Adrenal gland (tissue), 12 donors: ENCODE measurements around the gene GLP1R. TPM values are rescaled to one million over a fixed set of nuclear protein-coding genes. Genes with fewer than 3 reads are reported as not detected.

ENCODE experiments used
- DNase-seq, 7 donors: peaks; one replicate each; pipeline ENCODE4 v3.0.0-alpha.2; 2019 to 2020
- H3K27ac ChIP-seq, 5 donors: fragments of 200-600 bp; sonication (generic) in 4 of 5; 1 replicate in 3 of 5; 2 replicates in 2 of 5; pipeline versions ENCODE4 v1.5.1 to v1.8.0; 2016 to 2020; ENCODE audit warnings: mild to moderate bottlenecking in 1 of 5
- H3K27me3 ChIP-seq: fragments of 200-600 bp; 2 replicates; pipeline ENCODE4 v1.8.0; 2021
- H3K36me3 ChIP-seq, 2 donors: fragments of 200-600 bp; replicated peaks in 1 of 2; 1 replicate in 1 of 2; 2 replicates in 1 of 2; pipeline versions ENCODE4 v1.5.1 to v1.8.0; 2018 to 2022
- H3K4me1 ChIP-seq, 2 donors: fragments of 200-600 bp; replicated peaks in 1 of 2; 1 replicate in 1 of 2; 2 replicates in 1 of 2; pipeline versions ENCODE4 v1.5.1 to v1.8.0; 2018 to 2021
- H3K4me3 ChIP-seq, 4 donors: fragments of 200-600 bp; sonication (generic) in 3 of 4; one replicate each; pipeline ENCODE4 v1.5.1; 2016 to 2018
- H3K9me3 ChIP-seq, 3 donors: fragments of 200-600 bp; sonication (generic) in 1 of 3; replicated peaks in 1 of 3; 1 replicate in 2 of 3; 2 replicates in 1 of 3; pipeline versions ENCODE4 v1.5.1 to v1.8.0; 2016 to 2021
- POLR2A ChIP-seq, 2 donors: fragments of 450-650 bp; IDR thresholded peaks; one replicate each; pipeline ENCODE4 v1.6.1; 2017; ENCODE audit warnings: antibody characterized with exemption in 2 of 2, mild to moderate bottlenecking in 2 of 2, moderate library complexity in 1 of 2
- WGBS, 4 donors: extraction: QIAGEN DNeasy Blood & Tissue Kit in 2 of 4; methylation state at CpG; one replicate each; pipeline versions ENCODE4 v1.1.5 to v1.1.7; 2013 to 2017; 5-methylcytosine and 5-hydroxymethylcytosine counted together
- intact Hi-C, 2 donors: fragments of 100-400 bp; cut with DNase I; formaldehyde crosslinking; loops; one replicate each; pipeline versions ENCODE4 v1.14.1 to v1.15.0; 2022 to 2023
- polyA plus RNA-seq, 3 donors: library from polyadenylated mRNA; stranded (reverse); fragments of 200-250 nt in 2 of 3; fragments of 350-450 nt in 1 of 3; fragmentation: Illumina TruSeq in 1 of 3; extraction: RNeasy Lipid Tissue Mini Kit (QIAGEN cat#74804) in 1 of 3; gene quantifications; one replicate each; pipeline ENCODE4 v1.2.3, GENCODE V29; 2013 to 2014
- total RNA-seq, 9 donors: library from RNA; depleted of rRNA in 4 of 9; stranded (reverse); fragments of >200 nt in 4 of 9; fragments of 120-200 nt in 1 of 9; fragmentation: NEBNext Ultra II Directional in 1 of 9; extraction: Animal tissue kit (Norgen Biotek cat#: 25700) in 1 of 9; gene quantifications; one replicate each; pipeline versions ENCODE4 v1.1.0 to v1.2.4, GENCODE V29; 2013 to 2023
- TF ChIP-seq, protein P1 (sequence below), 6 experiments: fragments of 450-650 bp in 4 of 6; fragments of 200-600 bp in 2 of 6; sonication (generic) in 1 of 6; IDR thresholded peaks; 1 replicate in 5 of 6; 2 replicates in 1 of 6; pipeline versions ENCODE4 v1.5.1 to v1.8.0; 2016 to 2021; ENCODE audit warnings: antibody characterized with exemption in 6 of 6, mild to moderate bottlenecking in 2 of 6, moderate library complexity in 1 of 6
- donor health status: healthy with polysubstance abuse.
- donor health status: Bipolar disorder and iron deficiency.
- donor health status: DM: yes; HTN: yes; CAD: no.
- donor health status: DM: no; HTN: no; CAD: no.
- donor health status: DM: no; HTN: no; CAD: no.
- donor health status: DM: yes; HTN: yes; CAD: no.

Gene GLP1R
- total and polyA plus RNA-seq, 12 donors = 0.06 to 0.42 (median 0.11) TPM; not detected in 7

DNA sequence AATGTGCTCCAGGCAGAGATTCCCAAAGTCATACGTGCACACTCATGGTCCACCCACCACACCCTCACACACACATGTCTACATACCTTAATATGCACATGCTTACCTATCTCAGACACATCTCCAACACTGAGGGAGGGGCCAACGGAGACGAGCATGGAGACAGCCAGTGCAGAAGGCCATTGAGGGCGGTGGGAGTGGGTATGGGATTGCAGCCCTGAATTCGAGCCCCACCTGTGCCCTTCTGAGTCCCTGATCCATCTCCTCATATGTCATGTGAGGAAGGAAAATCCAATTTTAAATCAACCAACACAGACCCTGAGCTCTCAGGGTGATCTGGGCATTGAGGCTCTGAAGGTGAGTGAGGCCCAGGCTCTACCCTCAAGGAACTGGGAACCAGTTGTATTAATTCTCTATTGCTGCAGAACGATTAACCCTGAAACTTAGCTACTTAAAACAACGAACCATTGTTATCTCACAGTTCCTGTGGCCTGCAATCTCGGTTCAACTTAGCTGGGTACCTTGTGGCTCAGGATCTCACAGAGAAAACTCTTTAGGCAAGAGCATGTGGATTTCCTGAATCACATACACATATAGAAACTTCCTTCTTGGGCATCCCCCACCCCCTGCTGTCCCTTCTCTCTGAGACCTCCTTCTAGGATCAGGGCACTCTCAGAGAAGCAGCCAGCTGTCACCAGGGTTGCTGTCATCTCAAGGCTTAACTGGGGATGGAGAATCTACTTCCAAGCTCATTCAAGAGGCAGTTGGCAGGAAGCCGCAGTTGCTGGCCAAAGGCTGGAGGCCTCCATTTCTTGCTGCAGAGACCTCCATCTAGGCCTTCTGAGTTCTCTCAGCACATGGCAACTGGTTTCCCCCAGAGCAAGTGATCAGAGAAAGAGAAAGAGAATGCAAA lies 28.3 kb downstream of the GLP1R start:
- Histone ChIP-seq H3K9me3 (no peaks in the 10 kb centered on the region), H3K27me3 (no peaks in the 10 kb centered on the region), H3K27ac (no peak overlapping the region), H3K4me1 (no peaks in the 10 kb centered on the region), H3K4me3 (no peak overlapping the region), H3K36me3 (no peaks in the 10 kb centered on the region)
- TF ChIP-seq, protein P1, sequence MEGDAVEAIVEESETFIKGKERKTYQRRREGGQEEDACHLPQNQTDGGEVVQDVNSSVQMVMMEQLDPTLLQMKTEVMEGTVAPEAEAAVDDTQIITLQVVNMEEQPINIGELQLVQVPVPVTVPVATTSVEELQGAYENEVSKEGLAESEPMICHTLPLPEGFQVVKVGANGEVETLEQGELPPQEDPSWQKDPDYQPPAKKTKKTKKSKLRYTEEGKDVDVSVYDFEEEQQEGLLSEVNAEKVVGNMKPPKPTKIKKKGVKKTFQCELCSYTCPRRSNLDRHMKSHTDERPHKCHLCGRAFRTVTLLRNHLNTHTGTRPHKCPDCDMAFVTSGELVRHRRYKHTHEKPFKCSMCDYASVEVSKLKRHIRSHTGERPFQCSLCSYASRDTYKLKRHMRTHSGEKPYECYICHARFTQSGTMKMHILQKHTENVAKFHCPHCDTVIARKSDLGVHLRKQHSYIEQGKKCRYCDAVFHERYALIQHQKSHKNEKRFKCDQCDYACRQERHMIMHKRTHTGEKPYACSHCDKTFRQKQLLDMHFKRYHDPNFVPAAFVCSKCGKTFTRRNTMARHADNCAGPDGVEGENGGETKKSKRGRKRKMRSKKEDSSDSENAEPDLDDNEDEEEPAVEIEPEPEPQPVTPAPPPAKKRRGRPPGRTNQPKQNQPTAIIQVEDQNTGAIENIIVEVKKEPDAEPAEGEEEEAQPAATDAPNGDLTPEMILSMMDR (IDR thresholded peaks at IDR 0.05) = no peak
- no peak for TF ChIP-seq POLR2A (IDR thresholded peaks at IDR 0.05)
- intact Hi-C loops = no loop called here
- 65 to 84% (median 77%) methylated on average over 8 to 9 of the region's 9 CpGs for WGBS, 4 donors
- no peak for DNase-seq

GRCh38 chr6:39077882-39078594 lies 29.5 kb downstream of the GLP1R start:
- no peak for DNase-seq
- 79 to 90% (median 84%) methylated on average over 11 of the region's 11 CpGs for WGBS, 4 donors
- TF ChIP-seq POLR2A (IDR thresholded peaks at IDR 0.05) = no peak
- TF ChIP-seq, protein P1 (IDR thresholded peaks at IDR 0.05) = no peak
- intact Hi-C loops = no loop called here
- Histone ChIP-seq H3K36me3 (no peaks in the 10 kb centered on the region), H3K27me3 (no peaks in the 10 kb centered on the region), H3K9me3 (no peaks in the 10 kb centered on the region), H3K4me3 (no peak overlapping the region), H3K27ac (no peak overlapping the region), H3K4me1 (no peaks in the 10 kb centered on the region)

GRCh38 chr6:39078695-39079094 lies 30.1 kb downstream of the GLP1R start:
- Histone ChIP-seq H3K27me3 (no peaks in the 10 kb centered on the region), H3K27ac (no peak overlapping the region), H3K4me3 (no peak overlapping the region), H3K36me3 (no peaks in the 10 kb centered on the region), H3K4me1 (no peaks in the 10 kb centered on the region), H3K9me3 (no peaks in the 10 kb centered on the region)
- intact Hi-C loops = no loop called here
- 61 to 86% (median 81%) methylated on average over 1 to 3 of the region's 3 CpGs for WGBS, 4 donors
- TF ChIP-seq, protein P1 (IDR thresholded peaks at IDR 0.05) = no peak
- TF ChIP-seq POLR2A (IDR thresholded peaks at IDR 0.05) = no peak
- DNase-seq = no peak
